HEK293 (cell line): Measurements from ENCODE around the gene NEK2.

Experiments used
- IKZF3 ChIP-seq: fragments of 450-650 bp; IDR thresholded peaks from 2 replicates; pipeline ENCODE4 v1.5.0; 2018; ENCODE audit warnings: missing biosample characterization, mild to moderate bottlenecking, missing genetic modification characterization, moderate library complexity
- KLF16 ChIP-seq: fragments of 450-650 bp; formaldehyde crosslinking; IDR thresholded peaks from 2 replicates; pipeline ENCODE4 v1.5.1; 2017; ENCODE audit warnings: missing biosample characterization, missing genetic modification characterization
- MEIS1 ChIP-seq: sonication (generic); formaldehyde crosslinking; IDR thresholded peaks from 2 replicates; pipeline ENCODE4 v1.8.1; 2022; ENCODE audit warnings: missing genetic modification reagents, mild to moderate bottlenecking, borderline replicate concordance
- MZF1 ChIP-seq: fragments of 450-650 bp; formaldehyde crosslinking; IDR thresholded peaks from 2 replicates; pipeline ENCODE4 v1.5.1; 2017; ENCODE audit warnings: missing biosample characterization, missing genetic modification characterization, borderline replicate concordance
- OVOL3 ChIP-seq: fragments of 450-650 bp; formaldehyde crosslinking; IDR thresholded peaks from 2 replicates; pipeline ENCODE4 v1.5.1; 2016; ENCODE audit warnings: missing biosample characterization, missing genetic modification characterization
- REPIN1 ChIP-seq: fragments of 450-650 bp; formaldehyde crosslinking; IDR thresholded peaks from 2 replicates; pipeline ENCODE4 v1.5.1; 2017; ENCODE audit warnings: missing biosample characterization, missing genetic modification characterization, low read depth
- SP7 ChIP-seq: fragments of 450-650 bp; formaldehyde crosslinking; IDR thresholded peaks from 2 replicates; pipeline ENCODE4 v1.5.1; 2016; ENCODE audit warnings: missing biosample characterization, missing genetic modification characterization
- WT1 ChIP-seq: fragments of 450-650 bp; formaldehyde crosslinking; IDR thresholded peaks from 2 replicates; pipeline ENCODE4 v1.5.1; 2016; ENCODE audit warnings: missing biosample characterization, missing genetic modification characterization
- ZNF19 ChIP-seq: fragments of 450-650 bp; formaldehyde crosslinking; IDR thresholded peaks from 2 replicates; pipeline ENCODE4; 2016; ENCODE audit warnings: missing biosample characterization, missing genetic modification characterization, low read depth
- ZNF202 ChIP-seq: fragments of 450-650 bp; formaldehyde crosslinking; IDR thresholded peaks from 2 replicates; pipeline ENCODE4 v1.5.1; 2016; ENCODE audit warnings: missing biosample characterization, missing genetic modification characterization, borderline replicate concordance
- ZNF292 ChIP-seq: fragments of 450-650 bp; formaldehyde crosslinking; IDR thresholded peaks from 2 replicates; pipeline ENCODE4 v1.5.1; 2016; ENCODE audit warnings: low read depth, missing biosample characterization, missing genetic modification characterization, borderline replicate concordance
- ZNF302 ChIP-seq: fragments of 450-650 bp; formaldehyde crosslinking; IDR thresholded peaks from 2 replicates; pipeline ENCODE4 v1.5.1; 2016; ENCODE audit warnings: missing biosample characterization, missing genetic modification characterization, low read depth
- ZNF37A ChIP-seq: fragments of 450-650 bp; IDR thresholded peaks from 2 replicates; pipeline ENCODE4 v1.5.1; 2018; ENCODE audit warnings: missing biosample characterization, missing genetic modification characterization
- ZNF433 ChIP-seq: fragments of 450-650 bp; formaldehyde crosslinking; IDR thresholded peaks from 2 replicates; pipeline ENCODE4 v1.5.1; 2016; ENCODE audit warnings: missing biosample characterization, missing genetic modification characterization, low read depth
- ZNF501 ChIP-seq: fragments of 450-650 bp; formaldehyde crosslinking; IDR thresholded peaks from 2 replicates; pipeline ENCODE4 v1.5.1; 2016; ENCODE audit warnings: missing biosample characterization, missing genetic modification characterization
- ZNF514 ChIP-seq: fragments of 450-650 bp; formaldehyde crosslinking; IDR thresholded peaks from 2 replicates; pipeline ENCODE4 v1.5.1; 2016; ENCODE audit warnings: missing biosample characterization, missing genetic modification characterization
- ZNF529 ChIP-seq: fragments of 450-650 bp; formaldehyde crosslinking; IDR thresholded peaks from 2 replicates; pipeline ENCODE4 v1.5.1; 2017; ENCODE audit warnings: missing genetic modification characterization, missing biosample characterization; ENCODE audit not compliant: insufficient replicate concordance
- ZNF610 ChIP-seq: fragments of 450-650 bp; formaldehyde crosslinking; IDR thresholded peaks from 2 replicates; pipeline ENCODE4 v1.5.1; 2016; ENCODE audit warnings: missing biosample characterization, missing genetic modification characterization, borderline replicate concordance
- ZNF654 ChIP-seq: fragments of 450-650 bp; formaldehyde crosslinking; IDR thresholded peaks from 2 replicates; pipeline ENCODE4 v1.5.1; 2016; ENCODE audit warnings: low read depth, missing biosample characterization, missing genetic modification characterization
- ZNF660 ChIP-seq: fragments of 450-650 bp; IDR thresholded peaks from 2 replicates; pipeline ENCODE4 v1.5.1; 2018; ENCODE audit warnings: missing biosample characterization, mild to moderate bottlenecking, missing genetic modification characterization
- ZNF670 ChIP-seq: fragments of 450-650 bp; formaldehyde crosslinking; IDR thresholded peaks from 2 replicates; pipeline ENCODE4 v1.5.1; 2016; ENCODE audit warnings: missing biosample characterization, missing genetic modification characterization, low read depth
- ZNF747 ChIP-seq: fragments of 450-650 bp; formaldehyde crosslinking; IDR thresholded peaks from 2 replicates; pipeline ENCODE4 v1.5.1; 2016; ENCODE audit warnings: missing biosample characterization, missing genetic modification characterization
- ZSCAN16 ChIP-seq: fragments of 450-650 bp; formaldehyde crosslinking; IDR thresholded peaks from 2 replicates; pipeline ENCODE4 v1.5.1; 2016; ENCODE audit warnings: missing biosample characterization, missing genetic modification characterization
- ZXDB ChIP-seq: fragments of 450-650 bp; formaldehyde crosslinking; IDR thresholded peaks from 2 replicates; pipeline ENCODE4 v1.5.1; 2016; ENCODE audit warnings: missing biosample characterization, missing genetic modification characterization
- TF ChIP-seq, protein P1 (sequence below): fragments of 450-650 bp; formaldehyde crosslinking; optimal IDR thresholded peaks from 2 replicates; pipeline ENCODE3; 2016; ENCODE audit warnings: missing biosample characterization, mild to moderate bottlenecking, missing genetic modification characterization
- TF ChIP-seq, protein P2 (sequence below): fragments of 450-650 bp; formaldehyde crosslinking; conservative IDR thresholded peaks from 2 replicates; pipeline ENCODE4 v1.5.1; 2016; ENCODE audit warnings: low read depth, missing biosample characterization, missing genetic modification characterization
- TF ChIP-seq, protein P3 (sequence below): fragments of 450-650 bp; formaldehyde crosslinking; IDR thresholded peaks from 2 replicates; pipeline ENCODE4 v1.5.1; 2016; ENCODE audit warnings: missing biosample characterization, missing genetic modification characterization
- TF ChIP-seq, protein P4 (sequence below): fragments of 450-650 bp; formaldehyde crosslinking; IDR thresholded peaks from 2 replicates; pipeline ENCODE4 v1.5.1; 2016; ENCODE audit warnings: missing biosample characterization, missing genetic modification characterization, borderline replicate concordance
- TF ChIP-seq, protein P5 (sequence below): sonication (generic); formaldehyde crosslinking; IDR thresholded peaks from 2 replicates; pipeline ENCODE4 v1.8.1; 2022; ENCODE audit warnings: mild to moderate bottlenecking, moderate library complexity, missing genetic modification reagents

Gene NEK2

DNA sequence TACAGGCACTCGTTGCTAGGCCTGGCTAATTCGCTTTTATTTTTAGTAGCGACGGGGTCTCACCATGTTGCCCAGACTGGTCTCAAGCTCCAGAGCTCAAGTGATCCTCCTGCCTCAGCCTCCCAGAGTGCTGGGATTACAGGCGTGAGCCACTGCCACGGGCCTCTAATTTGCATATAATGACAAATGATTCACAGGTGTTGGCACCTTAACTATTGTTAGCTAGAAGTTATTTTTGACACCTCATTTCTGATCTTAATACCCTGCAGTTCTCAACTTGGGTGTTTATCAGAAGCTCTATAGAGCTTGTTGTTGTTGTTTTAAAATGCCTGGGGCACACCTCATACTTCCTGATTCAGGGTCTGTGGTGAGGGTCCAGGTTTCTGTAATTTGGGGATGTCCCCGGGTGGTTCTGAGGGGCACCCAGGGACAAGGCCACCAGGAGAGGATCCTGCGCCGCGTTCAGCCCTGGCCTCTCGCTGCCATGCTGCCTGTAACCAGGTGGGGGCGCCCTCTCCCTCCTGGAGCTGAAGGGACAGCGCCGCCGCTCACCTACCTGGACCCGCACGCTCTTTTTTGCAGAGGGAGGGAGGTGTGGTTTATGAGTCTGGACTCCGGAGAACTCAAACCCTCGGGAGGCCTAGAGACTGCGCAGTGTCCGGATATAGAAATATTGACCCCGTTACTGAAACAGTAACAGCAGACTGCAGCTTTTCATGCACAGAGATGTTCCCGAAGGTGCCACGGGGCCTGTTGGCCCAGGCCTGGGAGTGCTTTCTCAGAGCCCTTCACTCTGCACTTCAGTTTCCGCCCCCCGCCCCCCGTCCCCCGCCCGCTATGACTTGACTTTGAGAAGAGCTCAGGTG is 23.0 kb upstream of the NEK2 start (continued):
- TF ChIP-seq ZNF610: peak; percentile 95; the same call in 1 of the 2 replicates
- no peak for TF ChIP-seq ZNF292 (tag by site-specific recombination)
- no peak for TF ChIP-seq MZF1 (tag by site-specific recombination)
- peak; percentile 41; the same call in 1 of the 2 replicates for TF ChIP-seq ZXDB (tag by site-specific recombination)
- no peak for TF ChIP-seq OVOL3 (tag by site-specific recombination)
- TF ChIP-seq, protein P1, sequence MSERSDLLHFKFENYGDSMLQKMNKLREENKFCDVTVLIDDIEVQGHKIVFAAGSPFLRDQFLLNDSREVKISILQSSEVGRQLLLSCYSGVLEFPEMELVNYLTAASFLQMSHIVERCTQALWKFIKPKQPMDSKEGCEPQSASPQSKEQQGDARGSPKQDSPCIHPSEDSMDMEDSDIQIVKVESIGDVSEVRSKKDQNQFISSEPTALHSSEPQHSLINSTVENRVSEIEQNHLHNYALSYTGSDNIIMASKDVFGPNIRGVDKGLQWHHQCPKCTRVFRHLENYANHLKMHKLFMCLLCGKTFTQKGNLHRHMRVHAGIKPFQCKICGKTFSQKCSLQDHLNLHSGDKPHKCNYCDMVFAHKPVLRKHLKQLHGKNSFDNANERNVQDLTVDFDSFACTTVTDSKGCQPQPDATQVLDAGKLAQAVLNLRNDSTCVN: peak; percentile 27
- no peak for TF ChIP-seq REPIN1 (tag by site-specific recombination)
- no peak for TF ChIP-seq MEIS1 (CRISPR knock-in tag)
- peak; percentile 70 for TF ChIP-seq SP7
- no peak for TF ChIP-seq ZSCAN16 (tag by site-specific recombination)
- no peak for TF ChIP-seq ZNF529 (tag by site-specific recombination)
- TF ChIP-seq, protein P2, sequence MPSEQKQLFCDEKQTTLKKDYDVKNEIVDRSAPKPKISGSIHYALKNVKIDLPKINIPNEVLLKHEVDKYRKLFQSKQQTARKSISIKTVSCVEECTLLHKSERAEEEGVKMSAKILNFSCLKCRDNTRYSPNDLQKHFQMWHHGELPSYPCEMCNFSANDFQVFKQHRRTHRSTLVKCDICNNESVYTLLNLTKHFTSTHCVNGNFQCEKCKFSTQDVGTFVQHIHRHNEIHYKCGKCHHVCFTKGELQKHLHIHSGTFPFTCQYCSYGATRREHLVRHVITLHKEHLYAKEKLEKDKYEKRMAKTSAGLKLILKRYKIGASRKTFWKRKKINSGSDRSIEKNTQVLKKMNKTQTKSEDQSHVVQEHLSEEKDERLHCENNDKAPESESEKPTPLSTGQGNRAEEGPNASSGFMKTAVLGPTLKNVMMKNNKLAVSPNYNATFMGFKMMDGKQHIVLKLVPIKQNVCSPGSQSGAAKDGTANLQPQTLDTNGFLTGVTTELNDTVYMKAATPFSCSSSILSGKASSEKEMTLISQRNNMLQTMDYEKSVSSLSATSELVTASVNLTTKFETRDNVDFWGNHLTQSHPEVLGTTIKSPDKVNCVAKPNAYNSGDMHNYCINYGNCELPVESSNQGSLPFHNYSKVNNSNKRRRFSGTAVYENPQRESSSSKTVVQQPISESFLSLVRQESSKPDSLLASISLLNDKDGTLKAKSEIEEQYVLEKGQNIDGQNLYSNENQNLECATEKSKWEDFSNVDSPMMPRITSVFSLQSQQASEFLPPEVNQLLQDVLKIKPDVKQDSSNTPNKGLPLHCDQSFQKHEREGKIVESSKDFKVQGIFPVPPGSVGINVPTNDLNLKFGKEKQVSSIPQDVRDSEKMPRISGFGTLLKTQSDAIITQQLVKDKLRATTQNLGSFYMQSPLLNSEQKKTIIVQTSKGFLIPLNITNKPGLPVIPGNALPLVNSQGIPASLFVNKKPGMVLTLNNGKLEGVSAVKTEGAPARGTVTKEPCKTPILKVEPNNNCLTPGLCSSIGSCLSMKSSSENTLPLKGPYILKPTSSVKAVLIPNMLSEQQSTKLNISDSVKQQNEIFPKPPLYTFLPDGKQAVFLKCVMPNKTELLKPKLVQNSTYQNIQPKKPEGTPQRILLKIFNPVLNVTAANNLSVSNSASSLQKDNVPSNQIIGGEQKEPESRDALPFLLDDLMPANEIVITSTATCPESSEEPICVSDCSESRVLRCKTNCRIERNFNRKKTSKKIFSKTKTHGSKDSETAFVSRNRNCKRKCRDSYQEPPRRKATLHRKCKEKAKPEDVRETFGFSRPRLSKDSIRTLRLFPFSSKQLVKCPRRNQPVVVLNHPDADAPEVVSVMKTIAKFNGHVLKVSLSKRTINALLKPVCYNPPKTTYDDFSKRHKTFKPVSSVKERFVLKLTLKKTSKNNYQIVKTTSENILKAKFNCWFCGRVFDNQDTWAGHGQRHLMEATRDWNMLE: no peak
- TF ChIP-seq ZNF654 (tag by site-specific recombination): peak; percentile 94
- no peak for TF ChIP-seq ZNF302 (tag by site-specific recombination)
- TF ChIP-seq IKZF3 (tag by site-specific recombination): no peak
- no peak for TF ChIP-seq ZNF202 (tag by site-specific recombination)
- TF ChIP-seq WT1 (tag by site-specific recombination): no peak
- TF ChIP-seq ZNF514 (tag by site-specific recombination): no peak
- no peak for TF ChIP-seq ZNF19
- TF ChIP-seq ZNF37A (tag by site-specific recombination): no peak
- TF ChIP-seq KLF16 (tag by site-specific recombination): no peak
- no peak for TF ChIP-seq ZNF747 (tag by site-specific recombination)
- TF ChIP-seq ZNF670 (tag by site-specific recombination): no peak
- TF ChIP-seq ZNF660 (tag by site-specific recombination): peak; percentile 77; the same call in 1 of the 2 replicates
- peak; percentile 57; the same call in 1 of the 2 replicates for TF ChIP-seq ZNF501 (tag by site-specific recombination)
- TF ChIP-seq, protein P3, sequence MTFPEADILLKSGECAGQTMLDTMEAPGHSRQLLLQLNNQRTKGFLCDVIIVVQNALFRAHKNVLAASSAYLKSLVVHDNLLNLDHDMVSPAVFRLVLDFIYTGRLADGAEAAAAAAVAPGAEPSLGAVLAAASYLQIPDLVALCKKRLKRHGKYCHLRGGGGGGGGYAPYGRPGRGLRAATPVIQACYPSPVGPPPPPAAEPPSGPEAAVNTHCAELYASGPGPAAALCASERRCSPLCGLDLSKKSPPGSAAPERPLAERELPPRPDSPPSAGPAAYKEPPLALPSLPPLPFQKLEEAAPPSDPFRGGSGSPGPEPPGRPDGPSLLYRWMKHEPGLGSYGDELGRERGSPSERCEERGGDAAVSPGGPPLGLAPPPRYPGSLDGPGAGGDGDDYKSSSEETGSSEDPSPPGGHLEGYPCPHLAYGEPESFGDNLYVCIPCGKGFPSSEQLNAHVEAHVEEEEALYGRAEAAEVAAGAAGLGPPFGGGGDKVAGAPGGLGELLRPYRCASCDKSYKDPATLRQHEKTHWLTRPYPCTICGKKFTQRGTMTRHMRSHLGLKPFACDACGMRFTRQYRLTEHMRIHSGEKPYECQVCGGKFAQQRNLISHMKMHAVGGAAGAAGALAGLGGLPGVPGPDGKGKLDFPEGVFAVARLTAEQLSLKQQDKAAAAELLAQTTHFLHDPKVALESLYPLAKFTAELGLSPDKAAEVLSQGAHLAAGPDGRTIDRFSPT (tag by site-specific recombination): no peak
- TF ChIP-seq, protein P4, sequence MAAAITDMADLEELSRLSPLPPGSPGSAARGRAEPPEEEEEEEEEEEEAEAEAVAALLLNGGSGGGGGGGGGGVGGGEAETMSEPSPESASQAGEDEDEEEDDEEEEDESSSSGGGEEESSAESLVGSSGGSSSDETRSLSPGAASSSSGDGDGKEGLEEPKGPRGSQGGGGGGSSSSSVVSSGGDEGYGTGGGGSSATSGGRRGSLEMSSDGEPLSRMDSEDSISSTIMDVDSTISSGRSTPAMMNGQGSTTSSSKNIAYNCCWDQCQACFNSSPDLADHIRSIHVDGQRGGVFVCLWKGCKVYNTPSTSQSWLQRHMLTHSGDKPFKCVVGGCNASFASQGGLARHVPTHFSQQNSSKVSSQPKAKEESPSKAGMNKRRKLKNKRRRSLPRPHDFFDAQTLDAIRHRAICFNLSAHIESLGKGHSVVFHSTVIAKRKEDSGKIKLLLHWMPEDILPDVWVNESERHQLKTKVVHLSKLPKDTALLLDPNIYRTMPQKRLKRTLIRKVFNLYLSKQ (tag by site-specific recombination): no peak
- no peak for TF ChIP-seq ZNF433
- TF ChIP-seq, protein P5, sequence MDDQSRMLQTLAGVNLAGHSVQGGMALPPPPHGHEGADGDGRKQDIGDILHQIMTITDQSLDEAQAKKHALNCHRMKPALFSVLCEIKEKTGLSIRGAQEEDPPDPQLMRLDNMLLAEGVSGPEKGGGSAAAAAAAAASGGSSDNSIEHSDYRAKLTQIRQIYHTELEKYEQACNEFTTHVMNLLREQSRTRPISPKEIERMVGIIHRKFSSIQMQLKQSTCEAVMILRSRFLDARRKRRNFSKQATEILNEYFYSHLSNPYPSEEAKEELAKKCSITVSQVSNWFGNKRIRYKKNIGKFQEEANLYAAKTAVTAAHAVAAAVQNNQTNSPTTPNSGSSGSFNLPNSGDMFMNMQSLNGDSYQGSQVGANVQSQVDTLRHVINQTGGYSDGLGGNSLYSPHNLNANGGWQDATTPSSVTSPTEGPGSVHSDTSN: no peak
